ENCODE results near the gene HSPB9. TPM values are rescaled to one million over a fixed set of nuclear protein-coding genes. Genes with fewer than 3 reads are reported as not detected.
A peak's percentile ranks its signal among the peaks of the same experiment; 100 is the strongest.

The HSPB9 gene
- polyA plus RNA-seq, 1 experiment, result not detected

- H3K4me3 ChIP-seq (ENCODE audit: low read depth, low read length), result no peak overlapping the region
- H3K27me3 ChIP-seq (ENCODE audit: control insufficient read depth, insufficient read depth, low read length), result no peaks in the 10 kb centered on the region
- ChIA-PET CTCF (no interaction called here), POLR2A (interaction anchor here (0.6 kb wide), 1 partner anchor 512 kb away, joined by 20 read pairs; no protein-coding TSS in a partner anchor)
- TF ChIP-seq CTCF (IDR thresholded peaks at IDR 0.05; ENCODE audit: insufficient read depth, low read depth, low read length), result no peak
- H3K36me3 ChIP-seq (ENCODE audit: control insufficient read depth, insufficient read depth, low read length), result no peaks in the 10 kb centered on the region
- DNase-seq (ENCODE audit: low read depth), result no peak
Measured at GRCh38 chr17:42159796-42160530, 37.4 kb downstream of the HSPB9 start.

GRCh38 chr17:42160531-42160910 is 37.9 kb downstream of the HSPB9 start:
- DNase-seq (ENCODE audit: low read depth), result no peak
- no peak for TF ChIP-seq CTCF (IDR thresholded peaks at IDR 0.05; ENCODE audit: insufficient read depth, low read depth, low read length)
- ChIA-PET CTCF (interaction anchor here (0.6 kb wide), 1 partner anchor 20 kb away, joined by 3 read pairs; the partner anchor contains the start of gene KCNH4), POLR2A (interaction anchor here (0.6 kb wide), 2 partner anchors 512 to 587 kb away, joined by 3 to 20 read pairs; no protein-coding TSS in a partner anchor)
- no peak overlapping the region for H3K4me3 ChIP-seq (ENCODE audit: low read depth, low read length)
- H3K36me3 ChIP-seq (ENCODE audit: control insufficient read depth, insufficient read depth, low read length), result no peaks in the 10 kb centered on the region
- H3K27me3 ChIP-seq (ENCODE audit: control insufficient read depth, insufficient read depth, low read length), result no peaks in the 10 kb centered on the region

DNA sequence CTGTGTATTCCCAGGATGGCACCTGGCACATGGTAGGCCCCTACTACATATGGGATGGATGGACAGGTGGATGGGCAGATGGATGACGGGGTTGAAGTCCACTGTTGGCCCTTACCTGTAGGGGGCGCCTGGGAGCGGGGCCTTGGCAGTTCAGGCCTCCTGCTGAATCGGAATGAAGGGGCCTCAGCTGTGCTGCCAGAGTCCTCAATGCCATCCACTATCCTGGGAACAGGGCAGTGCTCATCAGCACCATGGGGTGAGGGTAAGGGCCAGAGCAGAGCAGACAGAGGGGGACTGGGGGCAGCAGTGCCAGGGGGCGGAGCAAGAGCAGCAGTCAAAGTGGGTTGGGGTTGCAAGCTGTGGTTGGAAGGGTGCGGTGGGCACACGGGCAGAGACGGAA is 40.5 kb downstream of the HSPB9 start:
- H3K36me3 ChIP-seq (ENCODE audit: control insufficient read depth, insufficient read depth, low read length), result no peaks in the 10 kb centered on the region
- ChIA-PET POLR2A (no interaction called here), CTCF (no interaction called here)
- H3K4me3 ChIP-seq (ENCODE audit: low read depth, low read length), result no peak overlapping the region
- DNase-seq (ENCODE audit: low read depth), result no peak
- H3K27me3 ChIP-seq (ENCODE audit: control insufficient read depth, insufficient read depth, low read length), result no peaks in the 10 kb centered on the region; the same call in none of the 2 replicates
- peak; percentile 37; the same call in 1 of the 2 replicates for TF ChIP-seq CTCF (IDR thresholded peaks at IDR 0.05; ENCODE audit: insufficient read depth, low read depth, low read length)

GRCh38 chr17:42163696-42164407 is 41.2 kb downstream of the HSPB9 start:
- no peak overlapping the region for H3K4me3 ChIP-seq (ENCODE audit: low read depth, low read length)
- POLR2A ChIA-PET, result no interaction called here
- H3K36me3 ChIP-seq (ENCODE audit: control insufficient read depth, insufficient read depth, low read length), result no peaks in the 10 kb centered on the region
- no peak for DNase-seq (ENCODE audit: low read depth)
- CTCF ChIA-PET, result no interaction called here
- TF ChIP-seq CTCF (IDR thresholded peaks at IDR 0.05; ENCODE audit: insufficient read depth, low read depth, low read length), result no peak
- H3K27me3 ChIP-seq (ENCODE audit: control insufficient read depth, insufficient read depth, low read length), result no peaks in the 10 kb centered on the region; the same call in none of the 2 replicates

GRCh38 chr17:42165751-42166150 is 43.1 kb downstream of the HSPB9 start:
- ChIA-PET POLR2A (no interaction called here), CTCF (interaction anchor here (1.0 kb wide), 1 partner anchor 10 kb away, joined by 3 read pairs; no protein-coding TSS in a partner anchor)
- no peak overlapping the region for H3K4me3 ChIP-seq (ENCODE audit: low read depth, low read length)
- H3K27me3 ChIP-seq (ENCODE audit: control insufficient read depth, insufficient read depth, low read length), result peaks cover 3% of the 10 kb centered on the region
- no peak for TF ChIP-seq CTCF (IDR thresholded peaks at IDR 0.05; ENCODE audit: insufficient read depth, low read depth, low read length)
- H3K36me3 ChIP-seq (ENCODE audit: control insufficient read depth, insufficient read depth, low read length), result no peaks in the 10 kb centered on the region
- DNase-seq (ENCODE audit: low read depth), result no peak
